CD4-positive, alpha-beta T cell treated with Interleukin-10 for 1 hour (primary cell): ENCODE data around the gene CSMD2.

Source experiments
- DNase-seq: peaks from one replicate; pipeline ENCODE4 v3.0.0-alpha.2; 2020

The CSMD2 gene

DNA sequence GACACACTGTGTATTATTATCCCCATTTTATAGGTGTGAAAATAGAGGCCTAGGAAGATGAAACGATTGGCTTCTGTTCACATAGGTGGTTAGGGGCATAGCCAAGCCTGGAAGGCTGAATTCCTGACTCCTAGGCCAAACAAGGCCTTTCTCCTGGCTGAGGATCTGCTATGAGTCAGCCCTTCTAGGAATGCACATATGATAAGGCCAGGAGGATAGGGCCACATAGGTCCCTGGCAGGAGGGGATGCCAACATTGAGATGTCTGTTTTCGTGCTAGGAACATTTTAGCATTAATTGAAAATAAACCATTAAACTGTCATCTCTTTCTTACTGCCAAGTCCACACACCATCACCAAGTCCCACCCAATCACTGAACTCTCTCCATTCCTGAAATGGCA is 9.2 kb downstream of the CSMD2 start:
- DNase-seq, result no peak

DNA sequence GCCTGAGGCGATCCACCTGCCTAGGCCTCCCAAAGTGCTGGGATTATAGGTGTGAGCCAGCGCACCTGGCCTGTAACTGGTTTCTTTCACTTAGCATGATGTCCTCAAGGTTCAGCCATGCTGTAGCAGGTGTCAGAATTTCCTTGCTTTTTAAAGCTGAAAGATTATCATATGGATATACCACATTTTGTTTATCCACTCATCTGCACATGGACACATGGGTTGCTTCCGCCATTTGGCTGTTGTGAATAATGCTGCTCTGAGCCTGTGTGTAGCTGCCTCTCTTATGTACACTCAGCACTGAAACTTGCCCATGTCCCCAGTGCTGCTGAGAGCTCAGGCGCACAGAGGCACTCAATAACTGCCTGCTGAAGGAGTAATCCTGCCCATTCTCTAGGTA is 11.8 kb downstream of the CSMD2 start:
- no peak for DNase-seq

DNA sequence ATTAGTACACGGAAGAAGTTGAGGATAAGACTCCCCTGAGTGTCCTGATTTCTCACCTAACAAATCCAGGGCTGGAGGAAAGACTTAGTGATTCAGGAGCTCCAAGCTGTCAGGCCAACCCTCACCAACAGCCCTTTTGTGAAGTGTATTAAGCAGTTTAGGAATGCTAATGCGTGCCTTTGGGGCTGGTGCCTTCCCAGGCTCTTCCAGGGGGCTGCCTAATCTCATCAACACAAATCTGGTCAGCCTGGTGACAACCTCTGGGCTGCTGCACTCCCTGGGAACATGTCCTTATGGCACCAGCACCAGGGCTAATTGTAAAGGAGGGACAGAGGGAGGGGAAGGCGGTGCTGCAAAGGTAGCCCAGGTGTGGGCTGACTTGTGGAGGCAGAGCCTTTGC is 15.5 kb downstream of the CSMD2 start:
- DNase-seq, result no peak

DNA sequence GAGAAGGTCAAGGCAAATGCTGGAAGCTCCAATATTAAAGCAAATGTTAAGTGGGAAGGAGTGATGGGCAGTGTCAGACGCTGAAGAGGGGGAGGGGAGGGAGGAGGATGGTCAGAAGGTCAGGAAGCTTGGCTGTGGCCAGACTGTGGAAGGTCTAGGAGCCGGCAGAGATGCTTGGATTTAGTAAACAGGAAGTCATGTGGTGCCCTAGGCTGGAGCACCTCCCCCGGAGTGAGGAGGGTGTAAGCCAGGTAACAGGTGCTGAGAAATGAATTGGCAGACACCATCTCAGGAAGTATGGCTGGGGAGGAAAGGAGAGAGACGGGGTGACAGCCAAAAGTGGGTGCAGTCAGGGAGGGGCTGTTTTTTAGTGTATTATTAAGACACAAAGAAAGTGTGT is 17.7 kb downstream of the CSMD2 start:
- DNase-seq, result no peak

DNA sequence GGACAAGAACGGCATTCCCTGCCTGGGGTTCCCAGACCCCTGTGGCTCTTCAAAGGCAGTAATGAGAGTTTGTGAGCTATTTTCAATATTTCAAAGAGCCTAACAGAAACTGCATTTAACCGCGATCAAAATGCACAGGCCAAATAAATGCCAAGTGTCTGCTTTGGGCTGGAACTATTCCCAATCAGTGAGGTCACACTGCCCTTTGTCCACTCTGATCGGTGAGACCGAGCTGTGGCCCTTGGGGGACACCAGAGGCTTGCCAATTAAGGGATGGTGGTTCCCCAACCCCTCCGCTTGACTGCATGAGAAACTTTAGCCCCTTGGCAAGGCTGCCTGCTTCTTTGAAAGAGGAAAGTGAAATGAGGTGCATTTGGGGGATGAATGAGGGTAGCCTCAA is 20.3 kb downstream of the CSMD2 start:
- DNase-seq, result no peak

DNA sequence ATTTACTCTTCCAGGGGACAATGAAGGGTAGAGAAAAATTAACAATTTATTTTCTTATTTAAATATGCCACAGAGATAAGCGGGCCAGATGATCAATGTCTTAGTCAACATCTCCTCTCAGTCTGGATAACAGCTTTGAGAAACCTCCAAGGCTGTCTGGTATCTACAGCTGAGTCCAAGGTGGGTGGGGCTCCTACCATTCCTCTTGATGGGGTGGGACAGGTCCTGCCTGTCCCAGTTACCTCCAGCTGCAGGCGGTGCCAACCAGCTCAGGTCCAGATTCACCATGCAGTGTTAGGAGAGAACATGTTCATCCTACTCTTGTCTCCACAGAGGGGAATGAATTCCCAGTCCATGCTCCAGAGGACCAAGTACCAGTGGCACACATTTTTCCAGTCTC is 21.1 kb downstream of the CSMD2 start:
- no peak for DNase-seq

DNA sequence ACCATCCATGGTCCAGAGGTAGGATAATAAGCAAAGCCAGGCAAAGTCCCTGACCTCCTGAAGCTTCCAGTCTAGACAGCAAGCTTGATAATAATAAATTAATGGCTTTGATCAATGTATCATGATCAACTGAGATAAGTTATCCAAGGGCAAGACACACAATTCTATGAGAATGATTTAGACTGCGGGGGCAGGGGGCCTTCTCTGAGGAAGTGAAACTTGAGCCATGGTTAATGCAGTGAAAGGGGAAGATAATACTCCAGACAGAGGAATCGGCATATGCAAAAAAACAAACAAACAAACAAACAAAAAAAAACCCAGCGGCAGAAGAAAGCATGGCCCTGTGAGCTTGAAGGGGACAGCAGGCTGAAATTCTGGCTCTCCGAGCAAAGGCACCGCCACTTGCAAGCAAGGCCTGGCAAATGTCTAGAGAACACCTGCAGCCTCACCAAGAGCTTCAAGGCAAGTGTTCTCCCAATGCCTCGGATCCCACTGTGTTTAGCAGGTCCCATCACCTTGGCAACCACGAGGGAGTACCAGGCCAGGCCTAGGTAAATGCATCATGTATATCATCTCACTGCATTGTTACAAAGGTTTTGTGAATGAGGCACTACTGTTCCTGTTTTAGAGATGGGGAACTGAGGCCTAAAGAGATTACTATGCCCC is 24.9 kb downstream of the CSMD2 start:
- DNase-seq, result no peak

DNA sequence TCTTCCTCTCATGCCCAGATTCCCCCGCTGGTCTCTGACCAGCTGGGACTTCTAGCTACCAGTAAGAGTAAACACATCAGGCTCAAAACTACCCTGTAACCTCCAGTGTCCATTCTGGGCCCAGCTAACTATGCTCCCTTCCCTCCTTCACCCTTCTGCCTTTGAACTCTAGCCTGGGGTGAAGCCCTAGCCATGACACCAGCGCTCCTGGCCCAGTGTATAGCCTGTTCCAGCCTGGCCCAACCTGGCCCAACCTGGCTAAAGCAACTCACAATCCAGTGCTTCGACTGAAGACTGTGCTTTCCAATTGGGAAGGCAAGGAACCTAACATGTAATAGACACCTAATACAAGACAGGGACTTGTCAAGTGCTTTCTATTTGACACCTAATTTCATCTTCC is 27.6 kb downstream of the CSMD2 start:
- DNase-seq, result no peak

DNA sequence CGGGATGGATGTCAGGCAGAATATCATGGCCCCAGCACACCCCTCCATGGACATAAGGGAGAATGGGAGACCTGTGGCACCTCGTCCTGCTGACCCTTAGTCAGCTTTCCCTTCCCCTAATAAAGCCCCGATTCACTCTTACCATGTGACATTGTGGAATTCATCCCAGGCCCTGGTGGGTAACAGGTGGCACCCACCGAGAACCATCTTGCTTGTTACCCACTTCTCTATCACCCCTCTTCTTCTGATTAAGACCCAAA is 32.9 kb downstream of the CSMD2 start:
- DNase-seq, result no peak

DNA sequence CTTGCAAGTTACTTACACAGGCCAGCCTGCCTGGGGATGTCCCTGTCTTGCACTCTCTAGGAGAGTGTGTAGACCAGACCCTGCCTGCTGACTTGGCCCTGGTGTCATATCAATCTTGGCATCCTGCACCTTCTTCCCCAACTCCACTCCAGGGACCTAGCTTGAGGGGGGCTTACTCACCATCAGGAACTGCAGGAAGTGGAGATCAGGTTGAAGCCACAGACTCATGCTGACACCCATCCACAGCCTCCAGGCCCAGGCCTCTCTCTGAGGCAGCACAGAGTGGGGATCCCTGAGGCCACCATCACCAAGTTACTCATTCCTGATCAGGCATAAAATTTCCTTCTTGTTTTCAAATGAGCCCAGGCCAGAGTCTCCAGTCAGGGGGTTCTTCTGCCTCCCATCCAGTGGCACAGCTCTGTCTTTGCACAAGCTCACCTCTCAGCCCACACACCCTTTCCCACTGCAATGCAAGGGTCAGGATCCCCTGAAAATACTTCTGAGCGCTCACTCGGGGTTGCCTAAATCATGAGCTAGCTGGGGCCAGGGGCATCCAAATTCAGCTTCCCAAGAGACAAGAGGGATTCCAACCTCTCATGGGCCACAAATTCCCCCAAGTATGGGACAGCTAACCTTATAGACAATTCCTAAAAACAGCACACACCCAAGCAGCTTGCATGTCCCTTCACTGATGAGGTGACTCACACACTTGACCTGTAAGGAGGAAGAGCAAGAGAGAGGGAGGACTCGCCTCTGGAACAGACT is 33.5 kb downstream of the CSMD2 start:
- DNase-seq, result no peak

DNA sequence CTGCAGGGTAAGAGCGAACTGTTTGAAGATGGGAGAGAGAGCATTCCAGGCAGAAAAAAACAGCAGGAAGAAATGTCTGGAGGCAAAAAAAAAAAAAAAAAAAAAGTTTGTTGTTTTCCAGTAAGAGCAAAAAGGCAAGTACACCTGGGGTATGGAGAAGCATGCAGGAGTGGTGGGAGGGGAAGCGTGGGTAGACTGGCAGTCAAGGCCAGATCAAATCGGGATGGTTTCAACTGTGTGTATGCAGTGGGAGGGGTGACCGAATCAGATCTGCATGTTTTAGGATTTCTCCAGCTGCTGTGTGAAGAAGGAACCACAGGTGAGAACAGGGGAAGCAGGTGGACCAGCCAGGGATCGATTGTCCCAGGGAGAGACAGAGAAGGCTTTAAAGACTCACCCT is 34.7 kb downstream of the CSMD2 start:
- no peak for DNase-seq

DNA sequence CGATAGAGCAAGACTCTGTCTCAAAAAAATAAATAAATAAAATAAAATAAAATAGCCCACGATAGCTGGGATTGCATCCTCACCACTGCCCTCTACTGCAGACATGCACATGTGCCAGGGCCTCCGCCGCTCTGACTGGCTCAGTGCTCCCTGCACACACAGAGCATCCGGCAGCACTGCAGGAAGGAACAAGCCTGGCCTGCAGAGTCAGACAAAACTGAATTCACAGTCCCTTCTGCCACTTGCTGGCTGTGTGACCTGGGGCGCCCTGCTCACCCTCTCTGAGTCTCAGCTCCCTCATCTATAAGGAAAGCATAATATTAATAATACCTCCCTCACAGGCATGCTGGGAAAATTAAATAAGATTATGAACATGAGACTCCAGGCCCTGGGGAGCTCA is 35.4 kb downstream of the CSMD2 start:
- DNase-seq, result no peak

DNA sequence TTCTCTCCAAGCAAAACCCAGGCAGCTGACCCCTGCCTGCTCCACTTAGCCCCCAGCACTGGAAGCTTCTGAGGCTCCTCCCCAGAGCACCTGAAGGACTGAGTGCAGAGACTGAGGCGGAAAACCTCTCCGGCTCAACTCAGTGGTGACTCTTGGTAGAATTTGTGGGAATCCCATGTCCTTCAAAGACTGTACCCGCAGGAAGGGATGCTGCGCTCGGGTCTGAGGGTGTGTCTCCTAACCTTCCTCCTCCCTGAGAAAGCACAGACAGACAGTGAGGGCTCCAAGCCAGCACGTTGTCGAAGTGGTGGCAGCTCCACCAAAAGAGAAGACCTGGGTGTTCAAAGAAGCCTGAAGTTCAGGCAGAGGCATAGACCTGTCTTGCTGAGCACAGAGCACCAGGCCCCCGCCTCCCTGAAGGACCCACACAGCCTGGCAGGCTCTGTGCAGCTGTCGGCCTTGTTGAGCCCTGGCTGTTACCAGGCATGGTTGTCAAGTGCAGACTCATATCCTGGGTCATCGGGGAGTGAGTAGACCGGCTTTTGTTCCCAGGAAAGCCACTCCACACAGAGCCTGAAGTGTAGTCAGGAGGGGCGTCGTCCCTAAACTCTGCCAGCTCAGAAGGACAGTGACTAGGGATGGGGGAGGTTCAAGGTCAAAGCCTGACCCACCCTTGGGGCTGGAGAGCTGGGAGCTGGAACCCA is 36.7 kb downstream of the CSMD2 start:
- DNase-seq, result no peak

DNA sequence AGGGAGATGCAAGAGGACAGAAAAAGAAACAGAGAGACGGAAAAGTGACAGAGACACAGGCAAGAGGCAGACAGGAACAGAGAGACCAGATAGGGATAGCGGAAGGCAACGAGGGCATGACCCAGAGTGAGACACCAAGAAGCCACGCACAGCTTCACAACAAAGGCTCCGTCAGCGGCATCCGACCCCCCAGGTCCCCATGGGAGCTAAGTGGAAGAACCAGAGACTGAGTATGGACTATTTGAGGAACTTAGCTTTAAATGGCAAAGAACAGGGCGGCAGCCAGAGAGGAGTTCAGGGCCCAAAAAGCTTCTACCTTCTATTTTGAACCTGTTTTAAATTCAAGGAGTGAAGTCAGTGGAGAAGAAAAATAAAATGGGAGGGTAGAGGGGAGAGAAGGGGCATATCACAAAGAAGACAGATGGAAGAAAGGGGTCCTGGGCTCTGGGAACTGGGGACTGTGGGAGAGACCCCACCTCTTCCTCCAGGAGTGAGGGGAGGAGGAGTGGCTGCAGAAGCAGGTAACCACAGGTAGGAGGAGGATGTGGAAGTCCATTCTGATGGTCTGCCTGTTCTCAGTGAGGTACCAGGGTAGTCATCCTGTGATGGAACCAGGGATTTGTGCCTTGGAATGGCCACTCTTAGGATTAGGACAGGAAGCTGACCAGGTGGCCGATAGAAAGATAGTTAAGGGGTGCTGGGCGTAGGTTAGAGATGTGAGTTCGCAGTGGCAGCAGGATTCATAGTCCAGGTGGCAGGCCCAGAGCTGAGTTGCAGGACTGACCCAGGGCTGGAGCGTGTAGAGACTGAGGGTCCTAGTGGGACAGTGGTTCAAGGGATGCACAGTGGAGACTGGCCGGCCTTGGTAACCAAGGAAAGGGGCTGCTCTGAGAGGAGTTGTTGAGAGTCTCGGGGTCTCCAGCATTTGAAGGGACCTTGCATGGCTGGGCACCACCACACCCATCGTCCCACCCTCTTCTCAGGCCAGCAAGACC is 37.7 kb downstream of the CSMD2 start:
- DNase-seq, result no peak

DNA sequence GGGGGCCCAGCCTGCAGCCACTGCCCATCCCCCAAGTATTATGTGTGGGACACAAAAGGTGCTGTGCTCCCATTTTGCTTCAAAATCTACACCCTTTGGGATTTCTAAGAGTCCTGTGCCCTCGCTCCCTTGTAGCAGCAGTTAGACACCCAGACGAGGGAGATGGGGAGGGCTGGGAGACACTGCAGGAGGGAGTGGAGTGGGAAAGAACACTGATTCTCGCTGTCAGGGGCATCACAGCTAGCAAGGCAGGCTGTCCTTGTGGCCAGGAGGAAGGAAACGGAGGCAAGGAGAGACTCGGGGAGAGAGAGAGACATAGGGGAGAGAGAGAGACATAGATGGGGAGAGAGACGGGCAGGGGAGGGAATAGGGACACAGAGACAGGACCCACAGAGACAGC is 38.5 kb downstream of the CSMD2 start:
- no peak for DNase-seq

DNA sequence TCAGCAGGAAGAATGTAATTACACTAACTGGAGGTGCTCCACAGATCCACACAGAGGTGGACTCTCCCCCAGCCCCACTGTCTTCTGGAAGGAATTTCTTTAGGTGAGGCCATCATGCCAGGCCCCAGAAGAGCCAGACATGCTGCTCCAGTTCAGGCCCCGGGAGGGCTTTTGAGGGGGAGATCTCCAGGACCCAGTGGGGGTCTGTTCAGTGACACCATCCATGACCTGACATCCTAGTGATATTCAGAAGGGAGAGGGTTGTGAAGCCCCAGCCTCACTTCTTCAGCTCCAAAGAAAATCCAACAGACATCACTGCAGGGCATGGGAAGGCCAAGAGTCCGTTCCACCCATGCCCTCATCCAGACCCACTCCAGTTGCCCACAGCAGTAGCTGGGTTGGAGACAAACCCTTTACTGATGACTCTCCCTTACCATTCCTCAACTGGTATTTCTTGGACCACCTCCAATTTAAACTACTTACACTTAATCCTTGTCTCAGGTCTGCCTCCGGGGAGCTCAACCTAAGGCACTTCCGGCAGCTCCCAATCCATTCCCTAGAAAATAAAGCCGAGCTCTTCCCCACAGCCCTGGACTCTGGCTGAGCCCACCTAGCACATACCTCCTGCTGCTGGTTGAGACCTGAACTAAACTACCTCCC is 39.2 kb downstream of the CSMD2 start:
- DNase-seq, result no peak

DNA sequence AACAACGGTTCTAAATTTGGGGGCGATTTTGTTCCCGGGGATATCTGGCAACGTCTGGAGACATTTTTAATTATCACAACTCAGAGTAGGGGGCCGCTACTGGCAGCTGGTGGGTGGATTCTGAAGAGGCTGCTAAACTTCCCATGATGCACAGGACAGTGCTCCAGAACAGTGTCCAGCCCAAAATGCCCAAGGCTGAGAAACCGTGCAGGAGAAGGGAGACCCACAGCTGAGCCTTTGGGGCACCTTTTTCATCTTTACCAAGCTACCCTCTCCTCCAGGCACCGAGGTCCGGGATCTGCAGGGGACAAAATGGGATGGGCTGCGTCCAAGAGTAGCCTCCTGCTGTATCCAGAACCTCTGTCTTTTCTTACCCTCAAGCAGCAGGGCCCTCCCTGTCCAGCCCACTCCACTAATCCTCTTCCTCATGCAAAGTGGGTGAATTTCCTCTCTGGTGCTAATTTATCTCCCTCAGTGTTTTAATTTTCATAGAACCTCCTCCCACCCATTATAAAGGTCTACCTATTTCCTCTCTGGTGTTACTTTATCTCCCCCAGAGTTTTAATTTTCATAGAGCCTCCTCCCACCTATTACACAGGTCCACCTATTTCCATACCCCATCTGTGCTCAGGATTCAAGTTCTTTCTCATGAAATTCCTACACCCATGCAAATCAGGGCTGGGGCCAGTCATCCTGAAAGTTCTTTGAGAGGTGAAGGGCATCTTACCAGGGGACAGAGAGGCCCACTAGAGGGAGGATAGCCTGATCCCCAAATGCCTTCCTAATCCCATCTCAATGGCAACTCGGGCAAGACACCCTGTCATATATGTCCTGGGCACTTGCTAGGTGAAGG is 42.7 kb downstream of the CSMD2 start:
- DNase-seq, result no peak

DNA sequence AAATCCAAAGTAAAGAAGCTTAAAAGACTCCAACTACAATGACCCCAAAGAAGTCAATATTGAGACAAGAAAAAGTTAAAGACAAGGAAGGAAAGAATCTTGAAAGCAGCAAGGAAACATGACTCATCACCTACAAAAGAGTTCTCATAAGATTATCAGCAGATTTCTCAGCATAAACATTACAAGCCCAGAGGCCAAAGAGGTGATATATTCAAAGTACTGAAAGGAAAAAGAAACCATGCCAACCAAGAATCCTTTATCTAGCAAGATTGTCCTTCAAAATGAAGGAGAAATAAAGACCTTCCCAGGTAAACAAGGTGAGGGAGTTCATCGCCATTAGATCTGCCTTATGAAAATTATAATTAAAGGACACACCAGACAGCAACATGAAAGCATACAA is 49.8 kb downstream of the CSMD2 start:
- DNase-seq, result no peak

DNA sequence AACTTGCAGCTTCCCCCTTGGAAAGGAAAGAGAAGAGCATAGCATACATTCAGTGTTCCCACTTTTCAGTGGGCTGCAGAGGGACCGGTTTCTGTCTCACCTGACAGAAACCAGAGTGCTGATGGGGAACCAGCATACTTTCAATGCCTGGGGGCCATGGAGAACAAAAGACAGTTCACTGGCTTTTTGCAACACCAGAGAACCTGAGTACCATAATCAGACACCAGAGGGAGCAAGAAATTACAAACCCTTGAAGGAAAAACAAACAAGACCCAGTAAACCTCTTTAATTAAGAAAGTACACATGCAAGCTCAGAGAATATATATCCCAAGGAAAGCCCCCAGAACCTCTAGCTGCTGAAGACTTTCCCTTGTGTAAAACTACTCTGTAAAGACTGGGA is 51.1 kb downstream of the CSMD2 start:
- DNase-seq, result no peak

DNA sequence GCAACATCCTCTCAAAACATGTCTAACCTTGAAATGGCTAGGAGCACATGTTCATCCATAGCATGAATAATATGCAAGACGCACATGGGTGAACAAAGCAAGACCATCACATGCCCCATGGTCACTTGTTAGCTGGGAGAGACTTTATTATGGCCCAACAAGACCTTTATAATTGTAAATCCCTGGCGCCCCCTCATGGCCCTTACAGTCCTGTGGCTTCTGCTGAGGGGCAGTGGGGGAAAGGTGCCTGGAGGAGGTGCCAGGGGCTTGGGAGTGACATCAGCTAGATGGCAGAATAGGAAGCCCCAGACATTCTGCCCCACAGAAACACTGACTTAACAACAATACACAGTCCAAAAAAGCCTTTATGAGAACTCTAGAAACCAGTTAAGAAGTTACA is 51.7 kb downstream of the CSMD2 start:
- no peak for DNase-seq

DNA sequence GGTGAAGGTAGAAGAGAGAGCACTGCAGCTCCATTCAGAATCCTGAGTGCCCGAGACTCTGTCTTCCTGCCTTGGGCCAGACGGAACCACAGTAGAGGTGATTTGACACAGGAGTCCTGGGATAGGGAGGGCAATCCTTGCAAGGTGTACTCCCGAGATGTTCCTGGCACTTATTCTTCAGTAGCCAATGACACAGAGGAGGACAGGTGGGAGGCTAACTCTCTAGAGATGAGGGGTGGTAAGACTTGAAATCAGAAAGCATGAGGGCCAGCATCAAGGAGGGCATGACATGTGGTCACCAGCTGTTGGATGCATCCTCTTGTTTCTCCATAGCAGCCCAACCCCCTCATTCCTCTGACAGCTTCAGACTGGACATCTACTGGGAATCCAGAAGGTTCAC is 56.3 kb downstream of the CSMD2 start:
- no peak for DNase-seq

DNA sequence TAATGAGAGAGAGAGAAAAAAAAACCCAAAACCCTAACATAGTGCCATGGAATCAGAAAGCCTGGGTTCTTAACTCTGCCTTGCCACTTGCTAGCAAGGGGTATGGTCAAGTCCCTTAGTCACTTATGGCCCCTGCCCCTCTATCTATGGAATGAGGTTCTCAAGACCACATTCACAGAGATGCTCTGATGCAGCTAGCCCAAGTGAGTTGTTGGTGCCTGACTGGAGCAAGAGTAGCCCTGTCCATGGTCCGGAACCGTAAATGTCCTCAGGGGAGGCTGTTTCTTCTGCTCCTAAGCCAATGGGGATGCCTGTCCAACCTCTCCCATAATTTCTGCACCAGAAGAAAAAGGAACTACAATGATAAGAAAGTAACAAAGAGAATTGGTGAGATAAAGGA is 56.8 kb downstream of the CSMD2 start:
- DNase-seq, result no peak
